A549 (cell line): ENCODE data around the gene TRMT2B. TPM values are rescaled to one million over a fixed set of nuclear protein-coding genes. Genes with fewer than 3 reads are reported as not detected.

Source experiments
- ATAC-seq, 2 experiments: fragments of 200-7000 bp in 1 of 2; fragments of >200 bp in 1 of 2; cut with Nextera tagmentation in 1 of 2; cut with Tn5 transposase in 1 of 2; 3 replicates each; pipeline versions ENCODE4 v1.8.0 to v1.9.1; 2018 to 2020; ENCODE audit warnings: mild to moderate bottlenecking in 1 of 2, moderate library complexity in 1 of 2
- CTCF ChIA-PET: fragments of 300-600 bp; sonication (Branson Sonifier 250); formaldehyde crosslinking; extraction: SDS; loops from one replicate; lab custom pipeline; 2021; ENCODE audit warnings: antibody characterized with exemption, inconsistent platforms; lab: Yijun Ruan, JAX
- POLR2A ChIA-PET: fragments of 350-600 bp; formaldehyde crosslinking; extraction: SDS; loops from one replicate; lab custom pipeline; 2021; ENCODE audit warnings: antibody characterized with exemption, inconsistent platforms; lab: Yijun Ruan, JAX
- DNase-seq, 2 experiments: peaks; one replicate each; pipeline versions ENCODE4 v3.0.0 to v3.0.0-alpha.2; 2011 to 2016; ENCODE audit warnings: low read depth in 1 of 2, low spot score in 1 of 2
- FAIRE-seq: peaks from 2 replicates; lab custom pipeline; 2011; peaks lifted over from hg19 to GRCh38; lab: Jason Lieb, UNC
- H3K27ac ChIP-seq, 2 experiments: fragments of >200 bp; sonication (Bioruptor Twin); formaldehyde crosslinking; 3 replicates each; pipeline ENCODE4 v1.5.1; 2016 to 2017
- H3K4me1 ChIP-seq: fragments of >200 bp; sonication (Bioruptor Twin); formaldehyde crosslinking; 3 replicates; pipeline ENCODE4 v1.6.1; 2016
- H3K4me2 ChIP-seq: fragments of >200 bp; sonication (Bioruptor Twin); formaldehyde crosslinking; 3 replicates; pipeline ENCODE4 v1.6.1; 2016
- H3K4me3 ChIP-seq: fragments of >200 bp; sonication (Bioruptor Twin); formaldehyde crosslinking; 3 replicates; pipeline ENCODE4 v1.5.1; 2016
- H3K9me3 ChIP-seq: fragments of >200 bp; sonication (Bioruptor Twin); formaldehyde crosslinking; 3 replicates; pipeline ENCODE4 v1.6.1; 2016
- BHLHE40 ChIP-seq: IDR thresholded peaks from 2 replicates; pipeline ENCODE4 v1.6.1; 2012; ENCODE audit warnings: low read depth, low read length, inconsistent platforms
- CEBPB ChIP-seq, 2 experiments: fragments of >200 bp in 1 of 2; sonication (Bioruptor Twin) in 1 of 2; formaldehyde crosslinking in 1 of 2; IDR thresholded peaks; 2 replicates each; pipeline ENCODE4 v1.6.1; 2012 to 2016
- CHD2 ChIP-seq: fragments of 150-350 bp; IDR thresholded peaks from 2 replicates; pipeline ENCODE4 v1.6.1; 2014; ENCODE audit warnings: low read length; ENCODE audit not compliant: partially characterized antibody
- EP300 ChIP-seq, 2 experiments: fragments of >200 bp; sonication (Bioruptor Twin); formaldehyde crosslinking; IDR thresholded peaks; 2 replicates in 1 of 2; 3 replicates in 1 of 2; pipeline ENCODE4 v1.6.1; 2016 to 2017
- ESRRA ChIP-seq: fragments of 150-350 bp; IDR thresholded peaks from 2 replicates; pipeline ENCODE4 v1.6.1; 2014; ENCODE audit warnings: mild to moderate bottlenecking, low read length, borderline replicate concordance
- FOSL2 ChIP-seq, 2 experiments: fragments of 450-650 bp in 1 of 2; fragments of >200 bp in 1 of 2; sonication (Bioruptor Twin) in 1 of 2; formaldehyde crosslinking; IDR thresholded peaks; 2 replicates each; pipeline versions ENCODE4 v1.5.0 to v1.6.1; 2016 to 2020; ENCODE audit warnings: mild to moderate bottlenecking in 1 of 2, moderate library complexity in 1 of 2
- HOXA7 ChIP-seq: fragments of 250-450 bp; sonication (Bioruptor Pico); IDR thresholded peaks from 2 replicates; pipeline ENCODE4 v1.5.0; 2020; ENCODE audit warnings: mild to moderate bottlenecking, moderate library complexity
- HOXB5 ChIP-seq: fragments of 250-450 bp; sonication (Bioruptor Pico); IDR thresholded peaks from 2 replicates; pipeline ENCODE4 v1.5.0; 2020; ENCODE audit warnings: mild to moderate bottlenecking, moderate library complexity
- JUNB ChIP-seq: fragments of >200 bp; sonication (Bioruptor Twin); formaldehyde crosslinking; IDR thresholded peaks from 2 replicates; pipeline ENCODE4 v1.6.1; 2016
- MAFK ChIP-seq: fragments of 450-650 bp; IDR thresholded peaks from 2 replicates; pipeline ENCODE4 v1.6.1; 2014; ENCODE audit not compliant: partially characterized antibody
- MAZ ChIP-seq: fragments of 150-350 bp; IDR thresholded peaks from 2 replicates; pipeline ENCODE4 v1.6.1; 2014; ENCODE audit warnings: antibody characterized with exemption, low read depth, low read length, borderline replicate concordance
- MYC ChIP-seq: IDR thresholded peaks from 2 replicates; pipeline ENCODE4 v1.6.1; 2012; ENCODE audit warnings: mild to moderate bottlenecking, inconsistent platforms, low read length, improper control_type of control experiment, borderline replicate concordance
- NPAS2 ChIP-seq: fragments of 250-450 bp; sonication (Bioruptor Pico); IDR thresholded peaks from 2 replicates; pipeline ENCODE4 v1.8.0; 2022; ENCODE audit warnings: mild to moderate bottlenecking, moderate library complexity, borderline replicate concordance
- PHF8 ChIP-seq: fragments of 200-600 bp; sonication (generic); IDR thresholded peaks from 2 replicates; pipeline ENCODE4 v1.6.1; 2016; ENCODE audit warnings: low read depth, mild to moderate bottlenecking, antibody characterized with exemption, moderate library complexity, borderline replicate concordance
- RFX5 ChIP-seq: fragments of 450-650 bp; IDR thresholded peaks from 2 replicates; pipeline ENCODE4 v1.7.1; 2014; ENCODE audit warnings: antibody characterized with exemption, mild to moderate bottlenecking, moderate library complexity
- RNF2 ChIP-seq: fragments of 200-600 bp; sonication (generic); IDR thresholded peaks from 2 replicates; pipeline ENCODE4 v1.6.1; 2016; ENCODE audit warnings: low read depth, mild to moderate bottlenecking, antibody characterized with exemption, moderate library complexity, borderline replicate concordance
- WGBS: methylation state at CpG from one replicate; pipeline ENCODE4 v1.1.6; 2017; ENCODE audit errors: missing lambda C conversion rate; 5-methylcytosine and 5-hydroxymethylcytosine counted together
- polyA plus RNA-seq, 4 experiments: library from polyadenylated mRNA; depleted of rRNA in 3 of 4; stranded (reverse); fragments of >200 nt; fragmentation: RNase III in 1 of 4; extraction: RNeasy Plus Mini Kit Qiagen cat#74134 plus additional on column Dnase treatment in 1 of 4; gene quantifications; 2 replicates in 3 of 4; 3 replicates in 1 of 4; pipeline ENCODE4 v1.2.3, GENCODE V29; 2011 to 2017
- TF ChIP-seq, protein P1 (sequence below): fragments of 150-350 bp; IDR thresholded peaks from 2 replicates; pipeline ENCODE4 v1.6.1; 2014; ENCODE audit warnings: low read depth, mild to moderate bottlenecking, low read length
- TF ChIP-seq, protein P2 (sequence below): fragments of 250-450 bp; sonication (Bioruptor Pico); IDR thresholded peaks from 2 replicates; pipeline ENCODE4 v1.5.0; 2021; ENCODE audit warnings: mild to moderate bottlenecking, moderate library complexity, borderline replicate concordance
- TF ChIP-seq, protein P3 (sequence below): IDR thresholded peaks from 2 replicates; pipeline ENCODE4 v1.6.1; 2012; ENCODE audit warnings: low read depth, borderline replicate concordance
- TF ChIP-seq, protein P4 (sequence below): fragments of 450-650 bp; IDR thresholded peaks from 2 replicates; pipeline ENCODE4 v1.6.1; 2014; ENCODE audit warnings: antibody characterized with exemption
- TF ChIP-seq, protein P5 (sequence below): fragments of >200 bp; sonication (Bioruptor Twin); formaldehyde crosslinking; IDR thresholded peaks from 3 replicates; pipeline ENCODE4 v1.5.1; 2016

Gene TRMT2B
- polyA plus RNA-seq, 2 of the 4 experiments (the other 2 are of a cell fraction): 14.2 to 29.1 TPM

DNA sequence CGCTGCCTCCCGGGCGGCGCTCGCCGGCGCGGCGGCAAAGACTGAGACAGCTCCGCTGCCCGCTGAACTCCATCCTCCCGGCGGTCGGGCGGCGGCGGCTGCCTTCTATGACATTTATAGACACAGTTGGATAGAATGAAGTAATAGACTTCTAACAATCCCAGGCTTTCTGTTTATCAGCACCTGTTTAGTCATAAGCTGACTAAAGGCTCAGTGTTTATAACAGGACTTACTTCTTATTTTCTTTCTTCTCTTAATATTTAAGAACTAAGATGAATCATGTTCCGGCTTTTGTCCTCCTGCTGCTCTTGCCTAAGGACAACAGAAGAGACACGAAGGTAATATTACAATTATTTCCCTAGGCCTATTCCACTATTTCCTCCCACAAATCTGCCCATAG lies 78.5 kb downstream of the TRMT2B start:
- 12% methylated on average over 2 of the region's 19 CpGs for WGBS
- H3K9me3 ChIP-seq: no peaks in the 10 kb centered on the region
- ChIA-PET POLR2A (no interaction called here), CTCF (no interaction called here)
- DNase-seq (peak in 1 of 2 experiments; percentile 28), ATAC-seq (peak; percentile 65 to 84), FAIRE-seq (no peak)
- peak overlapping the region; percentile 65 to 76; a peak in 5 of 6 replicates for H3K27ac ChIP-seq
- no peak for TF ChIP-seq HOXA7
- TF ChIP-seq JUNB: peak; percentile 37; the same call in 1 of the 2 replicates
- TF ChIP-seq FOSL2 (IDR thresholded peaks at IDR 0.05): no peak
- TF ChIP-seq FOSL2 (CRISPR knock-in tag; IDR thresholded peaks at IDR 0.05): peak; percentile 45
- peaks cover 19% of the 10 kb centered on the region for H3K4me1 ChIP-seq
- H3K4me2 ChIP-seq: peak overlapping the region; percentile 59
- no peak overlapping the region for H3K4me3 ChIP-seq

DNA sequence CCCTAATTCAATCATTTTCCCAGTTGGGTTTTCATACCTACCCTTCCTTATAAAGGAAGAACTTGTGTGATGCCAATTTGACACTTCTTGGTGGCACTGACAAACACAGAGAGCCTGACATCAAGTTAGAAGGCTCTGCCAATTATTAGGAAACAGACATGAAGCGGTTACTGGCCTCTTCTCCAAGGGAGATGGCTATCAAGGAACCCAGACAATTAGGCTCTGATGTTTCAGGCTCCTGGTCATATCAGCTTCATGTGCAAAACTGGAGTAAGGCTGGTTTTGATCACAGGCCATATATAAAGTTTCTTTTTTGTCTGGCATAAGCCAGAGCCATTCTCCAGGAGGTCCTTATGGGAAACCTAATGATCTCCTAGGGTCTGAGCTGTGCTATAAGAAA lies 82.0 kb downstream of the TRMT2B start:
- H3K9me3 ChIP-seq: no peaks in the 10 kb centered on the region
- DNase-seq: no peak
- 92% methylated on average over 1 of the region's 1 CpG for WGBS
- POLR2A ChIA-PET: no interaction called here
- CTCF ChIA-PET: no interaction called here
- TF ChIP-seq RNF2: no peak
- no peak for TF ChIP-seq NPAS2 (CRISPR knock-in tag)
- no peak for TF ChIP-seq ESRRA
- TF ChIP-seq, protein P1, sequence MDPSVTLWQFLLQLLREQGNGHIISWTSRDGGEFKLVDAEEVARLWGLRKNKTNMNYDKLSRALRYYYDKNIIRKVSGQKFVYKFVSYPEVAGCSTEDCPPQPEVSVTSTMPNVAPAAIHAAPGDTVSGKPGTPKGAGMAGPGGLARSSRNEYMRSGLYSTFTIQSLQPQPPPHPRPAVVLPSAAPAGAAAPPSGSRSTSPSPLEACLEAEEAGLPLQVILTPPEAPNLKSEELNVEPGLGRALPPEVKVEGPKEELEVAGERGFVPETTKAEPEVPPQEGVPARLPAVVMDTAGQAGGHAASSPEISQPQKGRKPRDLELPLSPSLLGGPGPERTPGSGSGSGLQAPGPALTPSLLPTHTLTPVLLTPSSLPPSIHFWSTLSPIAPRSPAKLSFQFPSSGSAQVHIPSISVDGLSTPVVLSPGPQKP: no peak
- no peak for TF ChIP-seq CEBPB (IDR thresholded peaks at IDR 0.05)
- TF ChIP-seq, protein P2, sequence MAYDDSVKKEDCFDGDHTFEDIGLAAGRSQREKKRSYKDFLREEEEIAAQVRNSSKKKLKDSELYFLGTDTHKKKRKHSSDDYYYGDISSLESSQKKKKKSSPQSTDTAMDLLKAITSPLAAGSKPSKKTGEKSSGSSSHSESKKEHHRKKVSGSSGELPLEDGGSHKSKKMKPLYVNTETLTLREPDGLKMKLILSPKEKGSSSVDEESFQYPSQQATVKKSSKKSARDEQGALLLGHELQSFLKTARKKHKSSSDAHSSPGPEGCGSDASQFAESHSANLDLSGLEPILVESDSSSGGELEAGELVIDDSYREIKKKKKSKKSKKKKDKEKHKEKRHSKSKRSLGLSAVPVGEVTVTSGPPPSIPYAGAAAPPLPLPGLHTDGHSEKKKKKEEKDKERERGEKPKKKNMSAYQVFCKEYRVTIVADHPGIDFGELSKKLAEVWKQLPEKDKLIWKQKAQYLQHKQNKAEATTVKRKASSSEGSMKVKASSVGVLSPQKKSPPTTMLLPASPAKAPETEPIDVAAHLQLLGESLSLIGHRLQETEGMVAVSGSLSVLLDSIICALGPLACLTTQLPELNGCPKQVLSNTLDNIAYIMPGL: no peak
- TF ChIP-seq, protein P3, sequence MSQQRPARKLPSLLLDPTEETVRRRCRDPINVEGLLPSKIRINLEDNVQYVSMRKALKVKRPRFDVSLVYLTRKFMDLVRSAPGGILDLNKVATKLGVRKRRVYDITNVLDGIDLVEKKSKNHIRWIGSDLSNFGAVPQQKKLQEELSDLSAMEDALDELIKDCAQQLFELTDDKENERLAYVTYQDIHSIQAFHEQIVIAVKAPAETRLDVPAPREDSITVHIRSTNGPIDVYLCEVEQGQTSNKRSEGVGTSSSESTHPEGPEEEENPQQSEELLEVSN: no peak
- TF ChIP-seq HOXB5 (CRISPR knock-in tag): no peak
- TF ChIP-seq CHD2: no peak
- TF ChIP-seq, all 56 proteins: peak for 0
- FAIRE-seq (no peak), ATAC-seq (no peak)
- no peak overlapping the region for H3K4me2 ChIP-seq
- no peak overlapping the region for H3K4me3 ChIP-seq
- H3K27ac ChIP-seq: no peak overlapping the region
- H3K4me1 ChIP-seq: peaks cover 10% of the 10 kb centered on the region

DNA sequence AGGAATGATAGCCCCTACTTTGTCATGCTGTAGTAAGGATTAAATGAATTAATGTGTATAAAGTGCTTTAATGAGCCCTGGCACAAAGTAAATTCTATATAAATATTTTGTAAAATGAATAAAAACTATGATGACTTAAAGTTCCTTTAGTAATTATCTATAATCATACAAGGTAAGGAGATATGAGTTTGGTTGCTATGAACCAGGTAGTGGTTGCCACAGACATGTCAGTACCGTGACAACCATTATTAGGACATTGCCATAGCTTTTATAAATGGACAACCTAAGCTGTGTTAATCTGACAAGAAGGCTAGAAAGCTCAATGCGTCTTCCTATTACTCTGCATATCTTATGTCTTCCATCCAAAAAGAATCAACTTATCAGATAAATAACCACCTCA lies 82.5 kb downstream of the TRMT2B start, which contains the start of gene ARL13A:
ARL13A (plus strand) TSS at position 301 of the 400 bp plus-strand sequence. CDS start 3,982 bp downstream, outside the sequence.
- Histone ChIP-seq H3K4me1 (peaks cover 9% of the 10 kb centered on the region), H3K4me3 (no peak within 1 kb of the TSS), H3K27ac (no peak within 1 kb of the TSS), H3K4me2 (no peak within 1 kb of the TSS), H3K9me3 (no peaks in the 10 kb centered on the region)
- whole genome bisulfite sequencing: 89% methylated on average over 2 of the region's 2 CpGs
- DNase-seq: no peak
- ATAC-seq: no peak
- TF ChIP-seq RNF2: no peak
- TF ChIP-seq PHF8: no peak
- TF ChIP-seq JUNB: no peak
- no peak for TF ChIP-seq EP300 (IDR thresholded peaks at IDR 0.05)
- TF ChIP-seq MYC: no peak
- TF ChIP-seq, protein P4, sequence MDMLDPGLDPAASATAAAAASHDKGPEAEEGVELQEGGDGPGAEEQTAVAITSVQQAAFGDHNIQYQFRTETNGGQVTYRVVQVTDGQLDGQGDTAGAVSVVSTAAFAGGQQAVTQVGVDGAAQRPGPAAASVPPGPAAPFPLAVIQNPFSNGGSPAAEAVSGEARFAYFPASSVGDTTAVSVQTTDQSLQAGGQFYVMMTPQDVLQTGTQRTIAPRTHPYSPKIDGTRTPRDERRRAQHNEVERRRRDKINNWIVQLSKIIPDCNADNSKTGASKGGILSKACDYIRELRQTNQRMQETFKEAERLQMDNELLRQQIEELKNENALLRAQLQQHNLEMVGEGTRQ: no peak
- no peak for TF ChIP-seq RFX5
- TF ChIP-seq MAFK: no peak
- no peak for TF ChIP-seq BHLHE40
- TF ChIP-seq, protein P5, sequence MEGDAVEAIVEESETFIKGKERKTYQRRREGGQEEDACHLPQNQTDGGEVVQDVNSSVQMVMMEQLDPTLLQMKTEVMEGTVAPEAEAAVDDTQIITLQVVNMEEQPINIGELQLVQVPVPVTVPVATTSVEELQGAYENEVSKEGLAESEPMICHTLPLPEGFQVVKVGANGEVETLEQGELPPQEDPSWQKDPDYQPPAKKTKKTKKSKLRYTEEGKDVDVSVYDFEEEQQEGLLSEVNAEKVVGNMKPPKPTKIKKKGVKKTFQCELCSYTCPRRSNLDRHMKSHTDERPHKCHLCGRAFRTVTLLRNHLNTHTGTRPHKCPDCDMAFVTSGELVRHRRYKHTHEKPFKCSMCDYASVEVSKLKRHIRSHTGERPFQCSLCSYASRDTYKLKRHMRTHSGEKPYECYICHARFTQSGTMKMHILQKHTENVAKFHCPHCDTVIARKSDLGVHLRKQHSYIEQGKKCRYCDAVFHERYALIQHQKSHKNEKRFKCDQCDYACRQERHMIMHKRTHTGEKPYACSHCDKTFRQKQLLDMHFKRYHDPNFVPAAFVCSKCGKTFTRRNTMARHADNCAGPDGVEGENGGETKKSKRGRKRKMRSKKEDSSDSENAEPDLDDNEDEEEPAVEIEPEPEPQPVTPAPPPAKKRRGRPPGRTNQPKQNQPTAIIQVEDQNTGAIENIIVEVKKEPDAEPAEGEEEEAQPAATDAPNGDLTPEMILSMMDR: no peak
- no peak for TF ChIP-seq MAZ
- ChIA-PET CTCF (interaction anchor here (0.6 kb wide), 1 partner anchor 288 kb away, joined by 3 read pairs; no protein-coding TSS in a partner anchor), POLR2A (interaction anchor here (0.6 kb wide), 1 partner anchor 129 kb away, joined by 3 read pairs; the partner anchor contains the start of gene CENPI)
- no peak for FAIRE-seq
